ENCODE results near the gene CDRT4.

CDRT4 gene

GRCh38 chr17:15512071-15512709 is 44.8 kb upstream of the CDRT4 start:
- H3K4me3 ChIP-seq (ENCODE audit: low read depth, low read length), result no peak overlapping the region
- TF ChIP-seq CTCF (IDR thresholded peaks at IDR 0.05; ENCODE audit: low read depth, low read length), result no peak
- no peak overlapping the region for H3K27ac ChIP-seq
- no peak for DNase-seq
- no peaks in the 10 kb centered on the region for H3K36me3 ChIP-seq
- H3K27me3 ChIP-seq (ENCODE audit: insufficient read depth, low read depth, severe bottlenecking), result no peaks in the 10 kb centered on the region
- H3K9me3 ChIP-seq (ENCODE audit: severe bottlenecking), result no peaks in the 10 kb centered on the region

GRCh38 chr17:15511142-15511541 is 43.7 kb upstream of the CDRT4 start:
- Histone ChIP-seq H3K27ac (no peak overlapping the region), H3K9me3 (ENCODE audit: severe bottlenecking) (no peaks in the 10 kb centered on the region), H3K36me3 (no peaks in the 10 kb centered on the region), H3K4me3 (ENCODE audit: low read depth, low read length) (no peak overlapping the region), H3K27me3 (ENCODE audit: insufficient read depth, low read depth, severe bottlenecking) (no peaks in the 10 kb centered on the region)
- DNase-seq, result no peak
- no peak for TF ChIP-seq CTCF (IDR thresholded peaks at IDR 0.05; ENCODE audit: low read depth, low read length)

GRCh38 chr17:15510361-15510760 is 42.9 kb upstream of the CDRT4 start:
- DNase-seq, result no peak
- Histone ChIP-seq H3K4me3 (ENCODE audit: low read depth, low read length) (no peak overlapping the region), H3K9me3 (ENCODE audit: severe bottlenecking) (no peaks in the 10 kb centered on the region), H3K36me3 (no peaks in the 10 kb centered on the region), H3K27me3 (ENCODE audit: insufficient read depth, low read depth, severe bottlenecking) (no peaks in the 10 kb centered on the region), H3K27ac (no peak overlapping the region)
- no peak for TF ChIP-seq CTCF (IDR thresholded peaks at IDR 0.05; ENCODE audit: low read depth, low read length)

- Histone ChIP-seq H3K27ac (no peak overlapping the region), H3K4me3 (ENCODE audit: low read depth, low read length) (no peak overlapping the region), H3K27me3 (ENCODE audit: insufficient read depth, low read depth, severe bottlenecking) (no peaks in the 10 kb centered on the region), H3K9me3 (ENCODE audit: severe bottlenecking) (no peaks in the 10 kb centered on the region), H3K36me3 (no peaks in the 10 kb centered on the region)
- DNase-seq, result no peak
- TF ChIP-seq CTCF (IDR thresholded peaks at IDR 0.05; ENCODE audit: low read depth, low read length), result no peak
Observed at GRCh38 chr17:15509095-15509494, 41.7 kb upstream of the CDRT4 start.

GRCh38 chr17:15508466-15508865 is 41.0 kb upstream of the CDRT4 start:
- TF ChIP-seq CTCF (IDR thresholded peaks at IDR 0.05; ENCODE audit: low read depth, low read length), result no peak
- H3K27ac ChIP-seq, result no peak overlapping the region

GRCh38 chr17:15507896-15508295 is 40.5 kb upstream of the CDRT4 start:
- no peak for TF ChIP-seq CTCF (IDR thresholded peaks at IDR 0.05; ENCODE audit: low read depth, low read length)
- DNase-seq, result no peak

More at GRCh38 chr17:15508466-15508865, 41.0 kb upstream of the CDRT4 start:
- Histone ChIP-seq H3K9me3 (ENCODE audit: severe bottlenecking) (no peaks in the 10 kb centered on the region), H3K4me3 (ENCODE audit: low read depth, low read length) (no peak overlapping the region), H3K27me3 (ENCODE audit: insufficient read depth, low read depth, severe bottlenecking) (no peaks in the 10 kb centered on the region), H3K36me3 (no peaks in the 10 kb centered on the region)
- DNase-seq, result no peak

More at GRCh38 chr17:15507896-15508295, 40.5 kb upstream of the CDRT4 start:
- no peak overlapping the region for H3K4me3 ChIP-seq (ENCODE audit: low read depth, low read length)
- no peaks in the 10 kb centered on the region for H3K9me3 ChIP-seq (ENCODE audit: severe bottlenecking)
- H3K27me3 ChIP-seq (ENCODE audit: insufficient read depth, low read depth, severe bottlenecking), result no peaks in the 10 kb centered on the region
- no peak overlapping the region for H3K27ac ChIP-seq
- H3K36me3 ChIP-seq, result no peaks in the 10 kb centered on the region

Measured in WERI-Rb-1 (cell line).